ENCODE data around the gene GRXCR2.

GRCh38 chr5:145918397-145918796 is 45.6 kb upstream of the GRXCR2 start:
- no peak for TF ChIP-seq RARB (CRISPR knock-in tag; IDR thresholded peaks at IDR 0.05)
- TF ChIP-seq TCF4 (CRISPR knock-in tag; IDR thresholded peaks at IDR 0.05; ENCODE audit: borderline replicate concordance): no peak
- TF ChIP-seq ZC3H10 (CRISPR knock-in tag; IDR thresholded peaks at IDR 0.05): no peak
- no peak for TF ChIP-seq ZFP3 (CRISPR knock-in tag; IDR thresholded peaks at IDR 0.05)

Data from SK-N-SH treated with all-trans-retinoic acid at 6 μM for 48 hours (cell line).